GM12874 (cell line): Measurements from ENCODE around the gene PRSS12.

Experiments
- CTCF ChIP-seq: IDR thresholded peaks from 2 replicates; pipeline ENCODE4 v1.5.1; 2011; ENCODE audit warnings: low read depth, mild to moderate bottlenecking, control low read depth, low read length, moderate library complexity; ENCODE audit not compliant: insufficient read depth

The PRSS12 gene

GRCh38 chr4:118343501-118343900, 9.3 kb downstream of the PRSS12 start:
- TF ChIP-seq CTCF: no peak

- TF ChIP-seq CTCF: no peak
These were observed 12.7 kb downstream of the PRSS12 start for GRCh38 chr4:118340109-118340508.

GRCh38 chr4:118338981-118339765, 13.6 kb downstream of the PRSS12 start:
- no peak for TF ChIP-seq CTCF

- no peak for TF ChIP-seq CTCF
These were observed 14.3 kb downstream of the PRSS12 start for GRCh38 chr4:118338518-118338917.

GRCh38 chr4:118337954-118338353, 14.8 kb downstream of the PRSS12 start:
- no peak for TF ChIP-seq CTCF

- no peak for TF ChIP-seq CTCF
These were observed 17.0 kb downstream of the PRSS12 start for GRCh38 chr4:118335774-118336173.

GRCh38 chr4:118335324-118335723, 17.5 kb downstream of the PRSS12 start:
- no peak for TF ChIP-seq CTCF
